WTC11 (cell line): ENCODE measurements around the gene LTF.

Experiments used
- ATF3 ChIP-seq: sonication (generic); formaldehyde crosslinking; conservative IDR thresholded peaks from 2 replicates; pipeline ENCODE4 v1.8.1; 2022; ENCODE audit warnings: mild to moderate bottlenecking, missing genetic modification reagents
- CTCF ChIP-seq: fragments of 200-600 bp; IDR thresholded peaks from 2 replicates; pipeline ENCODE4 v1.8.0; 2022; ENCODE audit warnings: antibody characterized with exemption
- FOXJ3 ChIP-seq: sonication (generic); formaldehyde crosslinking; IDR thresholded peaks from 2 replicates; pipeline ENCODE4 v1.9.0; 2021; ENCODE audit warnings: missing genetic modification reagents, mild to moderate bottlenecking, borderline replicate concordance
- GRHL2 ChIP-seq: fragments of 250-450 bp; sonication (Bioruptor Pico); IDR thresholded peaks from 2 replicates; pipeline ENCODE4 v1.8.0; 2022; ENCODE audit warnings: mild to moderate bottlenecking, moderate library complexity; ENCODE audit not compliant: insufficient replicate concordance, severe bottlenecking
- NFE2L1 ChIP-seq: sonication (generic); formaldehyde crosslinking; IDR thresholded peaks from 2 replicates; pipeline ENCODE4 v1.8.1; 2023; ENCODE audit warnings: missing genetic modification reagents
- SMAD3 ChIP-seq: sonication (generic); formaldehyde crosslinking; IDR thresholded peaks from 2 replicates; pipeline ENCODE4 v1.8.0; 2022; ENCODE audit warnings: missing genetic modification reagents, mild to moderate bottlenecking, borderline replicate concordance
- ZBTB21 ChIP-seq: sonication (generic); formaldehyde crosslinking; IDR thresholded peaks from 2 replicates; pipeline ENCODE4 v1.8.1; 2023; ENCODE audit warnings: mild to moderate bottlenecking, missing genetic modification reagents, borderline replicate concordance
- ZNF121 ChIP-seq: sonication (generic); formaldehyde crosslinking; IDR thresholded peaks from 2 replicates; pipeline ENCODE4 v1.8.0; 2023; ENCODE audit warnings: missing genetic modification reagents
- TF ChIP-seq, protein P1 (sequence below): sonication (generic); formaldehyde crosslinking; IDR thresholded peaks from 2 replicates; pipeline ENCODE4 v1.8.0; 2022; ENCODE audit warnings: mild to moderate bottlenecking, missing genetic modification reagents
- TF ChIP-seq, protein P2 (sequence below): sonication (generic); formaldehyde crosslinking; IDR thresholded peaks from 2 replicates; pipeline ENCODE4 v1.8.1; 2023; ENCODE audit warnings: mild to moderate bottlenecking, missing genetic modification reagents, borderline replicate concordance
- TF ChIP-seq, protein P3 (sequence below): sonication (generic); formaldehyde crosslinking; IDR thresholded peaks from 2 replicates; pipeline ENCODE4 v1.8.1; 2023; ENCODE audit warnings: mild to moderate bottlenecking, missing genetic modification reagents, moderate library complexity

GRCh38 chr3:46454209-46454595, 10.5 kb downstream of the LTF start:
- TF ChIP-seq, protein P1, sequence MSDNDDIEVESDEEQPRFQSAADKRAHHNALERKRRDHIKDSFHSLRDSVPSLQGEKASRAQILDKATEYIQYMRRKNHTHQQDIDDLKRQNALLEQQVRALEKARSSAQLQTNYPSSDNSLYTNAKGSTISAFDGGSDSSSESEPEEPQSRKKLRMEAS (CRISPR knock-in tag), result no peak
- no peak for TF ChIP-seq GRHL2 (CRISPR knock-in tag)
- TF ChIP-seq CTCF, result no peak
- no peak for TF ChIP-seq NFE2L1 (CRISPR knock-in tag)
- no peak for TF ChIP-seq ZNF121
- TF ChIP-seq, protein P2, sequence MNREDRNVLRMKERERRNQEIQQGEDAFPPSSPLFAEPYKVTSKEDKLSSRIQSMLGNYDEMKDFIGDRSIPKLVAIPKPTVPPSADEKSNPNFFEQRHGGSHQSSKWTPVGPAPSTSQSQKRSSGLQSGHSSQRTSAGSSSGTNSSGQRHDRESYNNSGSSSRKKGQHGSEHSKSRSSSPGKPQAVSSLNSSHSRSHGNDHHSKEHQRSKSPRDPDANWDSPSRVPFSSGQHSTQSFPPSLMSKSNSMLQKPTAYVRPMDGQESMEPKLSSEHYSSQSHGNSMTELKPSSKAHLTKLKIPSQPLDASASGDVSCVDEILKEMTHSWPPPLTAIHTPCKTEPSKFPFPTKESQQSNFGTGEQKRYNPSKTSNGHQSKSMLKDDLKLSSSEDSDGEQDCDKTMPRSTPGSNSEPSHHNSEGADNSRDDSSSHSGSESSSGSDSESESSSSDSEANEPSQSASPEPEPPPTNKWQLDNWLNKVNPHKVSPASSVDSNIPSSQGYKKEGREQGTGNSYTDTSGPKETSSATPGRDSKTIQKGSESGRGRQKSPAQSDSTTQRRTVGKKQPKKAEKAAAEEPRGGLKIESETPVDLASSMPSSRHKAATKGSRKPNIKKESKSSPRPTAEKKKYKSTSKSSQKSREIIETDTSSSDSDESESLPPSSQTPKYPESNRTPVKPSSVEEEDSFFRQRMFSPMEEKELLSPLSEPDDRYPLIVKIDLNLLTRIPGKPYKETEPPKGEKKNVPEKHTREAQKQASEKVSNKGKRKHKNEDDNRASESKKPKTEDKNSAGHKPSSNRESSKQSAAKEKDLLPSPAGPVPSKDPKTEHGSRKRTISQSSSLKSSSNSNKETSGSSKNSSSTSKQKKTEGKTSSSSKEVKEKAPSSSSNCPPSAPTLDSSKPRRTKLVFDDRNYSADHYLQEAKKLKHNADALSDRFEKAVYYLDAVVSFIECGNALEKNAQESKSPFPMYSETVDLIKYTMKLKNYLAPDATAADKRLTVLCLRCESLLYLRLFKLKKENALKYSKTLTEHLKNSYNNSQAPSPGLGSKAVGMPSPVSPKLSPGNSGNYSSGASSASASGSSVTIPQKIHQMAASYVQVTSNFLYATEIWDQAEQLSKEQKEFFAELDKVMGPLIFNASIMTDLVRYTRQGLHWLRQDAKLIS (CRISPR knock-in tag), result no peak
- TF ChIP-seq SMAD3 (CRISPR knock-in tag), result no peak
- no peak for TF ChIP-seq ATF3 (CRISPR knock-in tag)
- TF ChIP-seq ZBTB21, result no peak
- TF ChIP-seq, protein P3, sequence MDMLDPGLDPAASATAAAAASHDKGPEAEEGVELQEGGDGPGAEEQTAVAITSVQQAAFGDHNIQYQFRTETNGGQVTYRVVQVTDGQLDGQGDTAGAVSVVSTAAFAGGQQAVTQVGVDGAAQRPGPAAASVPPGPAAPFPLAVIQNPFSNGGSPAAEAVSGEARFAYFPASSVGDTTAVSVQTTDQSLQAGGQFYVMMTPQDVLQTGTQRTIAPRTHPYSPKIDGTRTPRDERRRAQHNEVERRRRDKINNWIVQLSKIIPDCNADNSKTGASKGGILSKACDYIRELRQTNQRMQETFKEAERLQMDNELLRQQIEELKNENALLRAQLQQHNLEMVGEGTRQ, result no peak
- no peak for TF ChIP-seq FOXJ3 (CRISPR knock-in tag)
